NCI-H2171 (cell line): Measurements from ENCODE around the gene ARHGAP11A.

Experiments
- DNase-seq: peaks from one replicate; lab custom pipeline; 2025; lab: John Stamatoyannopoulos, UW

The ARHGAP11A gene

GRCh38 chr15:32656091-32656490 is 40.8 kb downstream of the ARHGAP11A start:
- DNase-seq: no peak

GRCh38 chr15:32656496-32656895 is 41.2 kb downstream of the ARHGAP11A start:
- DNase-seq: no peak

- peak; percentile 32 for DNase-seq
Measured at GRCh38 chr15:32657198-32657883, 42.0 kb downstream of the ARHGAP11A start.

GRCh38 chr15:32657941-32658340 is 42.6 kb downstream of the ARHGAP11A start:
- no peak for DNase-seq

- peak; percentile 37 for DNase-seq
Measured at GRCh38 chr15:32659340-32660155, 44.2 kb downstream of the ARHGAP11A start.

GRCh38 chr15:32663671-32664070 is 48.4 kb downstream of the ARHGAP11A start:
- DNase-seq: no peak

GRCh38 chr15:32664796-32665195 is 49.5 kb downstream of the ARHGAP11A start:
- DNase-seq: no peak

GRCh38 chr15:32667321-32667720 is 52.0 kb downstream of the ARHGAP11A start:
- DNase-seq: no peak

- DNase-seq: no peak
Measured at GRCh38 chr15:32668942-32669341, 53.6 kb downstream of the ARHGAP11A start.

GRCh38 chr15:32669896-32670611 is 54.8 kb downstream of the ARHGAP11A start:
- no peak for DNase-seq

- no peak for DNase-seq
Measured at GRCh38 chr15:32670623-32671022, 55.3 kb downstream of the ARHGAP11A start.

- no peak for DNase-seq
Measured at GRCh38 chr15:32671339-32672325, 56.3 kb downstream of the ARHGAP11A start.

GRCh38 chr15:32674681-32675080 is 59.4 kb downstream of the ARHGAP11A start:
- DNase-seq: no peak

GRCh38 chr15:32675466-32675865 is 60.2 kb downstream of the ARHGAP11A start:
- no peak for DNase-seq

GRCh38 chr15:32676169-32676568 is 60.9 kb downstream of the ARHGAP11A start:
- no peak for DNase-seq

GRCh38 chr15:32677238-32677750 is 62.0 kb downstream of the ARHGAP11A start:
- no peak for DNase-seq

GRCh38 chr15:32679298-32679690 is 64.0 kb downstream of the ARHGAP11A start:
- DNase-seq: no peak

GRCh38 chr15:32682569-32682968 is 67.3 kb downstream of the ARHGAP11A start:
- DNase-seq: no peak

- DNase-seq: no peak
Measured at GRCh38 chr15:32682977-32683630, 67.8 kb downstream of the ARHGAP11A start.

- no peak for DNase-seq
Measured at GRCh38 chr15:32683906-32684584, 68.7 kb downstream of the ARHGAP11A start.
